Measurements from ENCODE around the gene ORC6. TPM values are rescaled to one million over a fixed set of nuclear protein-coding genes. Genes with fewer than 3 reads are reported as not detected.

The ORC6 gene
- total RNA-seq, 1 experiment from 2014 or later, result 76.1 TPM

DNA sequence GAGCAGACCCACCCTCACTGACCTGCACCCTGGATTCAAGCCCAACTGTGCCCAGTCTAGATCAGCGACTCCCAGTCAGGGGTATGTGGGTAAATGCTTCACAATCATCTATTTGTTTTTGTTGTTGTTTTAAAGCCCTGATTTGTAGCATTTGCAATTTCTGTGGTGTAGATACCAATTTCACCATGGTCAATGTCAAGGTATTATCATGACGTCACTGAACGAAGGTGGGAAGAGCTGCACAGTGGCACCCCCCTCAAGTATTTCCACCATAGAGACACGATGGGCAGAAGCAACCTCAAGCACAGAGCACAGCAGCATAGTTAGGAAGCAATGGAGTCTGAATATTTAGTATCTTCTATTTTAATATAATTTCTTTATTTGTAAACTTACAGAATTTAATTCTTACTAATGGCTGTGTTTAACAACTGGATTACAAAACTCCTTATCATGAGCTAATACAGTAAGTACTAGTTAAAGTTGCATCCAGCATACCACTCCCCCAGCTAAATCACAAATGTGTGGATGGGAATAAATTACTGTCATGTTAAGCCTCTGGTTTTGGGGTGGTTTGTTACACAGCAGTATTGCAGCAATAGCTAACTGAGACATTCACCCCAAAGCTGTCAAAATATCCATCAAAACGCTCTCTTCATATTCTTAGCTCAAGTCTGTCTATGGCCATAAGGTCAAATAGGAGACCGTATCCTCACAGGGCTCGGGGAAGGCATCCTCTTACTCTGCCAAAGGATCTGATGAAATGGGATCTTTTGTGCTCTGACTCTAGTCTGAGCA, 25.5 kb downstream of the ORC6 start:
- peaks cover 4% of the 10 kb centered on the region for H3K9me3 Mint-ChIP-seq
- CTCF ChIA-PET, result interaction anchor here (0.5 kb wide), 1 partner anchor 22 kb away, joined by 3 read pairs; no protein-coding TSS in a partner anchor
- H3K4me1 Mint-ChIP-seq, result no peaks in the 10 kb centered on the region
- ATAC-seq (no peak), DNase-seq (ENCODE audit: low spot score) (no peak)
- no peaks in the 10 kb centered on the region for H3K27me3 Mint-ChIP-seq (ENCODE audit: low read depth)
- no peaks in the 10 kb centered on the region for H3K36me3 Mint-ChIP-seq
- TF ChIP-seq PREB (CRISPR knock-in tag; IDR thresholded peaks at IDR 0.05; ENCODE audit: borderline replicate concordance) (no peak), FOXP1 (CRISPR knock-in tag; IDR thresholded peaks at IDR 0.05; ENCODE audit: borderline replicate concordance) (no peak)
- TF ChIP-seq, protein P1, sequence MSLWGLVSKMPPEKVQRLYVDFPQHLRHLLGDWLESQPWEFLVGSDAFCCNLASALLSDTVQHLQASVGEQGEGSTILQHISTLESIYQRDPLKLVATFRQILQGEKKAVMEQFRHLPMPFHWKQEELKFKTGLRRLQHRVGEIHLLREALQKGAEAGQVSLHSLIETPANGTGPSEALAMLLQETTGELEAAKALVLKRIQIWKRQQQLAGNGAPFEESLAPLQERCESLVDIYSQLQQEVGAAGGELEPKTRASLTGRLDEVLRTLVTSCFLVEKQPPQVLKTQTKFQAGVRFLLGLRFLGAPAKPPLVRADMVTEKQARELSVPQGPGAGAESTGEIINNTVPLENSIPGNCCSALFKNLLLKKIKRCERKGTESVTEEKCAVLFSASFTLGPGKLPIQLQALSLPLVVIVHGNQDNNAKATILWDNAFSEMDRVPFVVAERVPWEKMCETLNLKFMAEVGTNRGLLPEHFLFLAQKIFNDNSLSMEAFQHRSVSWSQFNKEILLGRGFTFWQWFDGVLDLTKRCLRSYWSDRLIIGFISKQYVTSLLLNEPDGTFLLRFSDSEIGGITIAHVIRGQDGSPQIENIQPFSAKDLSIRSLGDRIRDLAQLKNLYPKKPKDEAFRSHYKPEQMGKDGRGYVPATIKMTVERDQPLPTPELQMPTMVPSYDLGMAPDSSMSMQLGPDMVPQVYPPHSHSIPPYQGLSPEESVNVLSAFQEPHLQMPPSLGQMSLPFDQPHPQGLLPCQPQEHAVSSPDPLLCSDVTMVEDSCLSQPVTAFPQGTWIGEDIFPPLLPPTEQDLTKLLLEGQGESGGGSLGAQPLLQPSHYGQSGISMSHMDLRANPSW (CRISPR knock-in tag; conservative IDR thresholded peaks at IDR 0.05; ENCODE audit: low read depth), result no peak
- no peak overlapping the region for H3K4me3 Mint-ChIP-seq
- H3K27ac Mint-ChIP-seq, result no peak overlapping the region
- POLR2A ChIA-PET, result no interaction called here

DNA sequence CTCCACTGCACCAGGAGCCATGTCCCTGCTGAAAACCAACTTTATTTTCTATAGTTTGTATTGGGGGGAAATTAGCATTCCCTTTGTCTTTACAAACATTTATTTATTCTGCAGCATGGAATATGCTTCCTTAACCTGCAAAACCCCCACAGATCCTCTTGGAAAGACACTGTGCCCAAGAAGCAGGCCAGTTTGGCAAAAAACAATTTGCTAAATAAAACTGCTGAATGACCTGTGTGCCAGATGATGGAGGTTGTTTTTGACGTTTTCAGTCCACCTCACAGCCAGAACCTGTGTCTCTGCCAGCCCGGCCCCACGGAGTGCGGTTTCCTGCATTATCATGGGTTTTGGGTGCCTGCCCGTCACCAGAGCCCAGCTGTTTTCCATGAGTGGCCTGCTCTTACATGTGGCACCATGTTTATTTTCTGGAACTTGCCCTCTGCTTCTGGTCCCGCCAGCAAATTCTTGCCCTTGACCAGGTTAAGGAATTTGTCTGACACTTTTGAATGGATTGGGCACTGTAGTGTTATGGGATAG, 26.4 kb downstream of the ORC6 start:
- no peak for ATAC-seq
- CTCF ChIA-PET, result no interaction called here
- Mint-ChIP-seq H3K27me3 (ENCODE audit: low read depth) (no peaks in the 10 kb centered on the region), H3K9me3 (peaks cover 4% of the 10 kb centered on the region), H3K4me1 (no peaks in the 10 kb centered on the region), H3K36me3 (no peaks in the 10 kb centered on the region), H3K4me3 (no peak overlapping the region), H3K27ac (no peak overlapping the region)
- no peak for DNase-seq (ENCODE audit: low spot score)
- POLR2A ChIA-PET, result no interaction called here
- TF ChIP-seq, protein P2, sequence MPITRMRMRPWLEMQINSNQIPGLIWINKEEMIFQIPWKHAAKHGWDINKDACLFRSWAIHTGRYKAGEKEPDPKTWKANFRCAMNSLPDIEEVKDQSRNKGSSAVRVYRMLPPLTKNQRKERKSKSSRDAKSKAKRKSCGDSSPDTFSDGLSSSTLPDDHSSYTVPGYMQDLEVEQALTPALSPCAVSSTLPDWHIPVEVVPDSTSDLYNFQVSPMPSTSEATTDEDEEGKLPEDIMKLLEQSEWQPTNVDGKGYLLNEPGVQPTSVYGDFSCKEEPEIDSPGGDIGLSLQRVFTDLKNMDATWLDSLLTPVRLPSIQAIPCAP (CRISPR knock-in tag; IDR thresholded peaks at IDR 0.05), result no peak
- TF ChIP-seq HMGXB4 (CRISPR knock-in tag; IDR thresholded peaks at IDR 0.05) (no peak), SMAD3 (CRISPR knock-in tag; IDR thresholded peaks at IDR 0.05; ENCODE audit: borderline replicate concordance) (no peak), ESRRA (CRISPR knock-in tag; IDR thresholded peaks at IDR 0.05; ENCODE audit: borderline replicate concordance) (no peak), ZNF138 (CRISPR knock-in tag; conservative IDR thresholded peaks at IDR 0.05) (no peak), NFYB (CRISPR knock-in tag; conservative IDR thresholded peaks at IDR 0.05; ENCODE audit: low read depth) (no peak), SMAD4 (CRISPR knock-in tag; IDR thresholded peaks at IDR 0.05) (no peak), GRHL2 (CRISPR knock-in tag; IDR thresholded peaks at IDR 0.05; ENCODE audit: insufficient replicate concordance, severe bottlenecking) (no peak)
- TF ChIP-seq, protein P3, sequence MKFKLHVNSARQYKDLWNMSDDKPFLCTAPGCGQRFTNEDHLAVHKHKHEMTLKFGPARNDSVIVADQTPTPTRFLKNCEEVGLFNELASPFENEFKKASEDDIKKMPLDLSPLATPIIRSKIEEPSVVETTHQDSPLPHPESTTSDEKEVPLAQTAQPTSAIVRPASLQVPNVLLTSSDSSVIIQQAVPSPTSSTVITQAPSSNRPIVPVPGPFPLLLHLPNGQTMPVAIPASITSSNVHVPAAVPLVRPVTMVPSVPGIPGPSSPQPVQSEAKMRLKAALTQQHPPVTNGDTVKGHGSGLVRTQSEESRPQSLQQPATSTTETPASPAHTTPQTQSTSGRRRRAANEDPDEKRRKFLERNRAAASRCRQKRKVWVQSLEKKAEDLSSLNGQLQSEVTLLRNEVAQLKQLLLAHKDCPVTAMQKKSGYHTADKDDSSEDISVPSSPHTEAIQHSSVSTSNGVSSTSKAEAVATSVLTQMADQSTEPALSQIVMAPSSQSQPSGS (CRISPR knock-in tag; IDR thresholded peaks at IDR 0.05; ENCODE audit: borderline replicate concordance, low read depth), result no peak

GRCh38 chr16:46717692-46718091, 28.2 kb downstream of the ORC6 start:
- H3K4me3 Mint-ChIP-seq, result no peak overlapping the region
- no peaks in the 10 kb centered on the region for H3K4me1 Mint-ChIP-seq
- H3K27me3 Mint-ChIP-seq (ENCODE audit: low read depth), result no peaks in the 10 kb centered on the region
- DNase-seq (ENCODE audit: low spot score) (no peak), ATAC-seq (no peak)
- no peaks in the 10 kb centered on the region for H3K36me3 Mint-ChIP-seq
- ChIA-PET CTCF (no interaction called here), POLR2A (no interaction called here)
- no peak overlapping the region for H3K27ac Mint-ChIP-seq
- H3K9me3 Mint-ChIP-seq, result peaks cover 4% of the 10 kb centered on the region
- TF ChIP-seq, protein P4, sequence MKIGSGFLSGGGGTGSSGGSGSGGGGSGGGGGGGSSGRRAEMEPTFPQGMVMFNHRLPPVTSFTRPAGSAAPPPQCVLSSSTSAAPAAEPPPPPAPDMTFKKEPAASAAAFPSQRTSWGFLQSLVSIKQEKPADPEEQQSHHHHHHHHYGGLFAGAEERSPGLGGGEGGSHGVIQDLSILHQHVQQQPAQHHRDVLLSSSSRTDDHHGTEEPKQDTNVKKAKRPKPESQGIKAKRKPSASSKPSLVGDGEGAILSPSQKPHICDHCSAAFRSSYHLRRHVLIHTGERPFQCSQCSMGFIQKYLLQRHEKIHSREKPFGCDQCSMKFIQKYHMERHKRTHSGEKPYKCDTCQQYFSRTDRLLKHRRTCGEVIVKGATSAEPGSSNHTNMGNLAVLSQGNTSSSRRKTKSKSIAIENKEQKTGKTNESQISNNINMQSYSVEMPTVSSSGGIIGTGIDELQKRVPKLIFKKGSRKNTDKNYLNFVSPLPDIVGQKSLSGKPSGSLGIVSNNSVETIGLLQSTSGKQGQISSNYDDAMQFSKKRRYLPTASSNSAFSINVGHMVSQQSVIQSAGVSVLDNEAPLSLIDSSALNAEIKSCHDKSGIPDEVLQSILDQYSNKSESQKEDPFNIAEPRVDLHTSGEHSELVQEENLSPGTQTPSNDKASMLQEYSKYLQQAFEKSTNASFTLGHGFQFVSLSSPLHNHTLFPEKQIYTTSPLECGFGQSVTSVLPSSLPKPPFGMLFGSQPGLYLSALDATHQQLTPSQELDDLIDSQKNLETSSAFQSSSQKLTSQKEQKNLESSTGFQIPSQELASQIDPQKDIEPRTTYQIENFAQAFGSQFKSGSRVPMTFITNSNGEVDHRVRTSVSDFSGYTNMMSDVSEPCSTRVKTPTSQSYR (CRISPR knock-in tag; IDR thresholded peaks at IDR 0.05), result no peak
- TF ChIP-seq ZNF121 (CRISPR knock-in tag; IDR thresholded peaks at IDR 0.05) (no peak), ZNF317 (CRISPR knock-in tag; IDR thresholded peaks at IDR 0.05; ENCODE audit: borderline replicate concordance, low read depth) (no peak), CTCF (IDR thresholded peaks at IDR 0.05) (no peak), ZNF219 (CRISPR knock-in tag; IDR thresholded peaks at IDR 0.05; ENCODE audit: borderline replicate concordance) (no peak), ZNF423 (CRISPR knock-in tag; IDR thresholded peaks at IDR 0.05) (no peak)
